ENCODE data around the gene RGS11. TPM values are rescaled to one million over a fixed set of nuclear protein-coding genes. Genes with fewer than 3 reads are reported as not detected.

The RGS11 gene
- total and polyA plus RNA-seq, 2 experiments from 2014 or later: 2.4 to 4.5 TPM

DNA sequence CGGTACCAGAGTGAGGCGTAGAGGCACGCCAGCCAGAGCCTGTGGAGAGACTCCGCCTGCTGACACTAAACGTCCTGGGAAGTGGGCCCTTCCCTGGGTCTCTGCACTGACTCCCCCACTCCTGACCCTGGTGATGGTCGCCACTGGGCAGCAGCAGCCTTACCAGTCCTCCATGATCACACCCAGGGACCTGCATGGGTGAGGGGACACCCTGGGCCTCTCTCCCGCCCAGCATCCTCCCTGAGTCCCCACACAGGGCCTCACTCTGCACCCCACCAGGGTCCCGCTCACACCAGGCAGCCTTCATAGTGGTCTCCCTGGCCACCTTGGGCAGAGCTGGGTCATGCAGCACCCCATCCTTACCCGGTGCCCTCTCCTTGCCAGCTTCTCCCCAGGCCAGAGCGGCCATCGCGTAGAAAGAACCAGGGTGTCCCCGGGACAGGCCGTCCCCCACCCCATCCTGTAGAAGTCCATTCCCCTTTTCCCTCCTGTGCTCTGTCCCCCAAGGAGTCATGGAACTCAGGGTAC, 10.7 kb downstream of the RGS11 start:
- TF ChIP-seq EZH2 (IDR thresholded peaks at IDR 0.05; ENCODE audit: insufficient read depth, poor library complexity, severe bottlenecking): no peak
- no peak for TF ChIP-seq EZH2phosphoT487 (IDR thresholded peaks at IDR 0.05; ENCODE audit: insufficient read depth, low read depth)
- H2AFZ ChIP-seq: no peak overlapping the region
- no peaks in the 10 kb centered on the region for H3K36me3 ChIP-seq (ENCODE audit: low read depth)
- no peaks in the 10 kb centered on the region for H3K4me1 ChIP-seq (ENCODE audit: insufficient read depth)
- no peak for DNase-seq
- no peaks in the 10 kb centered on the region for H3K27me3 ChIP-seq (replicated peaks; ENCODE audit: insufficient read depth)
- no peaks in the 10 kb centered on the region for H3K79me2 ChIP-seq (ENCODE audit: insufficient read depth)
- H3K4me2 ChIP-seq (ENCODE audit: unreplicated experiment): no peak overlapping the region
- no peak overlapping the region for H3K27ac ChIP-seq
- in situ Hi-C loops (cut with MboI): no loop called here
- H3K9me2 ChIP-seq (ENCODE audit: insufficient read depth): no peaks in the 10 kb centered on the region
- H3K9ac ChIP-seq: no peak overlapping the region
- no peaks in the 10 kb centered on the region for H3K9me3 ChIP-seq (ENCODE audit: low read depth)
- 82 to 85% methylated on average over 14 of the region's 14 CpGs for WGBS, 2 experiments (ENCODE audit: low coverage in 1 of 2, low lambda C conversion rate in 2 of 2, missing lambda C conversion rate in 2 of 2)
- H3K4me3 ChIP-seq: no peak overlapping the region
- H3F3A ChIP-seq (ENCODE audit: insufficient read depth): no peaks in the 10 kb centered on the region
- H4K20me1 ChIP-seq (ENCODE audit: insufficient read depth): no peaks in the 10 kb centered on the region

DNA sequence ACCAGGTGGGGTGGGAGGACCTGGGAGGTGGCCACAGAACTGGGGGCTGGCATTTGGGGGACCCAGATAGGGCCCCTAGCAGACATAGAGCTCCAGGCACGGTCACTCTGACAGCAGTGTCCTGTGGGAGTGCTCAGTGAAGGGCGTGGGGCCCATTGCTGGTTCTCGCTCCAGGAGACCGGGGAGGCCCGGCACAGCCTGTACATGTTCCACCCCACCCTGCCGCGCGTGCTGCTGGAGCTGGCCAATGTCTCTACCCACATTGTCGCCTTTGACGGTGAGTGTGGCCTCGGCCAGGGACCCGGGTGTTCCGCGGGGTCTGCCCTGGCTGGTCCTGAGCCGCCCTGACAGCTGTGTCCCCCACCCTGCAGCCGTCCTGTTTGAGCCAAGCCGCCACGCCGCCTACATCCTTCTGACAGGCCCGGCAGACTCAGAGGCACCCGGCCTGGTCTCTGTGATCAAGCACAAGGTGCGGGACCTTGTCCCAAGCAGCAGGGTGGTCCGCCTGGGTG, 11.2 kb downstream of the RGS11 start:
- no peak for TF ChIP-seq EZH2phosphoT487 (IDR thresholded peaks at IDR 0.05; ENCODE audit: insufficient read depth, low read depth)
- no peak for TF ChIP-seq EZH2 (IDR thresholded peaks at IDR 0.05; ENCODE audit: insufficient read depth, poor library complexity, severe bottlenecking)
- Histone ChIP-seq H3K4me1 (ENCODE audit: insufficient read depth) (no peaks in the 10 kb centered on the region), H3K36me3 (ENCODE audit: low read depth) (no peaks in the 10 kb centered on the region), H3K9me3 (ENCODE audit: low read depth) (no peaks in the 10 kb centered on the region), H3K4me3 (no peak overlapping the region), H3K27me3 (replicated peaks; ENCODE audit: insufficient read depth) (no peaks in the 10 kb centered on the region), H3K27ac (no peak overlapping the region), H3K79me2 (ENCODE audit: insufficient read depth) (no peaks in the 10 kb centered on the region), H3F3A (ENCODE audit: insufficient read depth) (no peaks in the 10 kb centered on the region), H3K9ac (no peak overlapping the region), H4K20me1 (ENCODE audit: insufficient read depth) (no peaks in the 10 kb centered on the region), H3K9me2 (ENCODE audit: insufficient read depth) (no peaks in the 10 kb centered on the region), H2AFZ (no peak overlapping the region), H3K4me2 (ENCODE audit: unreplicated experiment) (no peak overlapping the region)
- no peak for DNase-seq
- in situ Hi-C loops (cut with MboI): no loop called here
- 92 to 95% methylated on average over 23 of the region's 23 CpGs for WGBS, 2 experiments (ENCODE audit: low coverage in 1 of 2, low lambda C conversion rate in 2 of 2, missing lambda C conversion rate in 2 of 2)

DNA sequence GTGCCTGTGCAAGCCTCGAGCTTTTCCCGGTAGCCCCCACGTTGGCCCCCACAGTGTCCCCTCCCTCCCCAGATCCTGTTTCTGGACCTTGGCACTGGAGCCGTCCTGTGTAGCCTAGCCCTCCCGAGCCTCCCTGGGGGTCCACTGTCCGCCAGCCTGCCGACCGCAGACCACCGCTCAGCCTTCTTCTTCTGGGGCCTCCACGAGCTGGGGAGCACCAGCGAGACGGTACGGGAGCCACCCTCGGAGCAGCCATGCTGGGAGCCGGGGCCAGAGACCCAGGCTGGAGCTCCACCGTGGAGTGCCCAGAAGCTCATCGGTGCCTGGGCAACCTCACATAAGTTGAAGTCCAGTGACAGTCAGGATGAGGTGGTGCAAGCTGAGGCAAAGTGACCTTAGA, 11.8 kb downstream of the RGS11 start:
- TF ChIP-seq EZH2 (IDR thresholded peaks at IDR 0.05; ENCODE audit: insufficient read depth, poor library complexity, severe bottlenecking): no peak
- no peak for TF ChIP-seq EZH2phosphoT487 (IDR thresholded peaks at IDR 0.05; ENCODE audit: insufficient read depth, low read depth)
- Histone ChIP-seq H3K9me3 (ENCODE audit: low read depth) (no peaks in the 10 kb centered on the region), H3F3A (ENCODE audit: insufficient read depth) (no peaks in the 10 kb centered on the region), H3K79me2 (ENCODE audit: insufficient read depth) (no peaks in the 10 kb centered on the region), H3K4me3 (no peak overlapping the region), H3K4me1 (ENCODE audit: insufficient read depth) (no peaks in the 10 kb centered on the region), H2AFZ (no peak overlapping the region), H3K36me3 (ENCODE audit: low read depth) (no peaks in the 10 kb centered on the region), H3K9me2 (ENCODE audit: insufficient read depth) (no peaks in the 10 kb centered on the region), H3K9ac (no peak overlapping the region), H4K20me1 (ENCODE audit: insufficient read depth) (no peaks in the 10 kb centered on the region), H3K27me3 (replicated peaks; ENCODE audit: insufficient read depth) (no peaks in the 10 kb centered on the region), H3K4me2 (ENCODE audit: unreplicated experiment) (no peak overlapping the region), H3K27ac (no peak overlapping the region)
- 89 to 90% methylated on average over 15 to 17 of the region's 17 CpGs for WGBS, 2 experiments (ENCODE audit: low coverage in 1 of 2, low lambda C conversion rate in 2 of 2, missing lambda C conversion rate in 2 of 2)
- in situ Hi-C loops (cut with MboI): no loop called here
- no peak for DNase-seq

DNA sequence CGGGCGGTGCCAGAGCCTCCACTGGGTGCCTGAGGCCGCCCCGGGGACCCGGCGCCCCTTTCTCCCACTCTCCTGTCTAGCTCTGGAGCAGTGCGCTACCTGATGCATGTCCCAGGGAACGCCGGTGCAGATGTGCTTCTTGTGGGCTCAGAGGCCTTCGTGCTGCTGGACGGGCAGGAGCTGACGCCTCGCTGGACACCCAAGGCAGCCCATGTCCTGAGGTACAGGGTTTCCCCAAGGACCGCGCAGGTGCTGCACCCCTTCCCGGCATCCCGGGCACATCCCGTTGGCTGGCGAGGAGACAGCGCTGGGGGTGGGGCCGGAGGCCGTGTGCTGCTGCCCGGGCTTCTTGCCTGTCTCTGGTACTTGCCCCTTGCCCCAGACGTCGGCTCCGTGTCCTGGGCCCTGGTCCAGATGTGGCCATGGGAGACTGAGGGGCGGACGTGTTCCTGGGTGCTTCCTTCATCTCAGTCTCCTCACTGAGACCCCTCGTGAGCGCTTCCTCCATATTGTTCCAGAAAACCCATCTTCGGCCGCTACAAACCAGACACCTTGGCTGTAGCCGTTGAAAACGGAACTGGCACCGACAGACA, 12.5 kb downstream of the RGS11 start:
- no peaks in the 10 kb centered on the region for H3F3A ChIP-seq (ENCODE audit: insufficient read depth)
- H3K9me3 ChIP-seq (ENCODE audit: low read depth): no peaks in the 10 kb centered on the region
- no peak overlapping the region for H2AFZ ChIP-seq
- no peaks in the 10 kb centered on the region for H4K20me1 ChIP-seq (ENCODE audit: insufficient read depth)
- DNase-seq: no peak
- 93 to 95% methylated on average over 29 to 35 of the region's 35 CpGs for WGBS, 2 experiments (ENCODE audit: low coverage in 1 of 2, low lambda C conversion rate in 2 of 2, missing lambda C conversion rate in 2 of 2)
- H3K4me1 ChIP-seq (ENCODE audit: insufficient read depth): no peaks in the 10 kb centered on the region
- in situ Hi-C loops (cut with MboI): no loop called here
- TF ChIP-seq EZH2phosphoT487 (IDR thresholded peaks at IDR 0.05; ENCODE audit: insufficient read depth, low read depth) (no peak), EZH2 (IDR thresholded peaks at IDR 0.05; ENCODE audit: insufficient read depth, poor library complexity, severe bottlenecking) (no peak)
- no peaks in the 10 kb centered on the region for H3K79me2 ChIP-seq (ENCODE audit: insufficient read depth)
- H3K9me2 ChIP-seq (ENCODE audit: insufficient read depth): no peaks in the 10 kb centered on the region
- H3K4me3 ChIP-seq: no peak overlapping the region
- H3K9ac ChIP-seq: no peak overlapping the region
- no peak overlapping the region for H3K4me2 ChIP-seq (ENCODE audit: unreplicated experiment)
- no peak overlapping the region for H3K27ac ChIP-seq
- no peaks in the 10 kb centered on the region for H3K36me3 ChIP-seq (ENCODE audit: low read depth)
- H3K27me3 ChIP-seq (replicated peaks; ENCODE audit: insufficient read depth): no peaks in the 10 kb centered on the region
